Right lobe of liver (tissue), 6 donors: Measurements from ENCODE around the gene RNPEP. TPM values are rescaled to one million over a fixed set of nuclear protein-coding genes. Genes with fewer than 3 reads are reported as not detected.

Experiments
- ATAC-seq, 4 donors: fragments of 200-7000 bp; cut with Tn5 transposase; one replicate each; pipeline ENCODE4 v1.9.1; 2020; ENCODE audit warnings: mild to moderate bottlenecking in 4 of 4, moderate library complexity in 4 of 4
- DNase-seq, 3 donors: peaks; one replicate each; pipeline ENCODE4 v3.0.0-alpha.2; 2020
- H3K27ac ChIP-seq, 3 donors: fragments of 200-600 bp; one replicate each; pipeline ENCODE4 v1.8.0; 2022
- H3K27me3 ChIP-seq, 2 donors: fragments of 200-600 bp; one replicate each; pipeline ENCODE4 v1.8.0; 2022
- H3K36me3 ChIP-seq, 4 donors: fragments of 200-600 bp; sonication (generic) in 1 of 4; one replicate each; pipeline versions ENCODE4 v1.5.1 to v1.8.0; 2017 to 2022; ENCODE audit warnings: control low read depth in 1 of 4
- H3K4me1 ChIP-seq, 4 donors: fragments of 200-600 bp; sonication (generic) in 1 of 4; one replicate each; pipeline versions ENCODE4 v1.5.1 to v1.8.0; 2017 to 2022; ENCODE audit warnings: control low read depth in 1 of 4
- H3K4me3 ChIP-seq, 3 donors: fragments of 200-600 bp; one replicate each; pipeline ENCODE4 v1.8.0; 2022
- H3K9me3 ChIP-seq, 4 donors: fragments of 200-600 bp; sonication (generic) in 1 of 4; one replicate each; pipeline versions ENCODE4 v1.5.1 to v1.8.0; 2017 to 2022; ENCODE audit warnings: control low read depth in 1 of 4
- POLR2A ChIP-seq: fragments of 450-650 bp; IDR thresholded peaks from one replicate; pipeline ENCODE4 v1.6.1; 2017; ENCODE audit warnings: antibody characterized with exemption, mild to moderate bottlenecking
- WGBS: methylation state at CpG from one replicate; pipeline ENCODE4 v1.1.6; 2018; ENCODE audit warnings: low coverage, low lambda C conversion rate; ENCODE audit not compliant: insufficient coverage; ENCODE audit errors: missing lambda C conversion rate; 5-methylcytosine and 5-hydroxymethylcytosine counted together
- intact Hi-C, 2 donors: fragments of 100-400 bp; cut with DNase I; formaldehyde crosslinking; loops; one replicate each; pipeline versions ENCODE4 v1.11.2 to v1.14.1; 2022
- total RNA-seq, 6 experiments: library from RNA; depleted of rRNA in 2 of 6; stranded (reverse); fragments of >200 nt in 2 of 6; fragmentation: NEBNext Ultra II Directional in 3 of 6; extraction: Animal tissue kit (Norgen Biotek cat#: 25700) in 3 of 6; gene quantifications; one replicate each; pipeline versions ENCODE4 v1.1.0 to v1.2.4, GENCODE V29; 2016 to 2023
- TF ChIP-seq, protein P1 (sequence below), 4 donors: fragments of 200-600 bp in 3 of 4; fragments of 450-650 bp in 1 of 4; IDR thresholded peaks; one replicate each; pipeline versions ENCODE4 v1.5.1 to v1.8.0; 2016 to 2022; ENCODE audit warnings: antibody characterized with exemption in 4 of 4, mild to moderate bottlenecking in 2 of 4
- donor health status: DM: no; HTN: yes; CAD: no.
- donor health status: DM: no; HTN: no; CAD: no.
- donor health status: DM: no; HTN: no; CAD: no.
- donor health status: DM: no; HTN: yes; CAD: no.
- donor health status: DM: no; HTN: yes; CAD: no.

The RNPEP gene
- total RNA-seq, 6 experiments from 2014 or later: 28.9 to 51.5 (median 41.3) TPM

DNA sequence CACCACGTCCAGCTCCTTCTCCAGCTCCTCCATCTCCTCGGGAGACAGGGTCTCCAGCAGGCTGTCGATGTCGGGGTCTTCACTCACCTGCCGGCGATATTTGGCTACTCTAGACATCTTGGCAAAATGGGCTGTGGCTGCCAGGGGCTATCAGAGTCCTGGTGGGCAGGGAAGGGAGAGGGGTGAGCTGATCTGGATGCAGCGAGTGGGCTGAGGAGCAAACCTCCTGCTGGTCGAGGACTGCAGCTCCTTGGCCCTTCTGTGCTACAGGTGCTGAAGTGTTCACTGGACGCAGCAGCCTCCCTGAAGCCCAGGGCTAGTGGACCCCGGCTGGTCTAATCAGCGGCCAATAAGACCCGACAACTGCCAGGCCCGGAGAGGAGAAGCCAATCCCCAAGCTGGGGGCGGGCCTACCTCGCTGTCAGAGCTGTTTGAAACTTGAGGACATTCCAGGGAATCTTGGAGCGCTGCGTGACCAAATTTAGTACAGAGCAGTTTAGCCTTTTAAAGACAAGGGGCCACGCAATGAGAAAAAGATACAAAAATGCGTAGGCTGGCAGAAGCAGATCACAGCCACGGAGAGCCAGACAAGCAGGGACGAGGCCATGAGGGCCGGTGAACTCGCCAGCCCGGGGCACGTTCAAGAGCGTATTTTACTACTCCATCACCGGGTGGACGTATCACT is 36.1 kb upstream of the RNPEP start, which contains the start of gene LMOD1:
Gene LMOD1 (minus strand): TSS at position 325 of the 685 bp plus-strand sequence. CDS start 208 bp downstream, at position 117.
- Histone ChIP-seq H3K4me3 (peak within 1 kb of the TSS; percentile 7 to 39 (median 31)), H3K36me3 (no peaks in the 10 kb centered on the region), H3K27ac (peak within 1 kb of the TSS; percentile 8 to 60 (median 26)), H3K27me3 (no peaks in the 10 kb centered on the region), H3K4me1 (no peaks in the 10 kb centered on the region), H3K9me3 (no peaks in the 10 kb centered on the region)
- intact Hi-C loops: no loop called here
- peak; percentile 27 for TF ChIP-seq POLR2A
- TF ChIP-seq, protein P1, sequence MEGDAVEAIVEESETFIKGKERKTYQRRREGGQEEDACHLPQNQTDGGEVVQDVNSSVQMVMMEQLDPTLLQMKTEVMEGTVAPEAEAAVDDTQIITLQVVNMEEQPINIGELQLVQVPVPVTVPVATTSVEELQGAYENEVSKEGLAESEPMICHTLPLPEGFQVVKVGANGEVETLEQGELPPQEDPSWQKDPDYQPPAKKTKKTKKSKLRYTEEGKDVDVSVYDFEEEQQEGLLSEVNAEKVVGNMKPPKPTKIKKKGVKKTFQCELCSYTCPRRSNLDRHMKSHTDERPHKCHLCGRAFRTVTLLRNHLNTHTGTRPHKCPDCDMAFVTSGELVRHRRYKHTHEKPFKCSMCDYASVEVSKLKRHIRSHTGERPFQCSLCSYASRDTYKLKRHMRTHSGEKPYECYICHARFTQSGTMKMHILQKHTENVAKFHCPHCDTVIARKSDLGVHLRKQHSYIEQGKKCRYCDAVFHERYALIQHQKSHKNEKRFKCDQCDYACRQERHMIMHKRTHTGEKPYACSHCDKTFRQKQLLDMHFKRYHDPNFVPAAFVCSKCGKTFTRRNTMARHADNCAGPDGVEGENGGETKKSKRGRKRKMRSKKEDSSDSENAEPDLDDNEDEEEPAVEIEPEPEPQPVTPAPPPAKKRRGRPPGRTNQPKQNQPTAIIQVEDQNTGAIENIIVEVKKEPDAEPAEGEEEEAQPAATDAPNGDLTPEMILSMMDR (IDR thresholded peaks at IDR 0.05): no peak
- DNase-seq (peak; percentile 48 to 65 (median 58)), ATAC-seq (peak; percentile 79 to 86 (median 80))
- 7% methylated on average over 18 of the region's 28 CpGs for WGBS

DNA sequence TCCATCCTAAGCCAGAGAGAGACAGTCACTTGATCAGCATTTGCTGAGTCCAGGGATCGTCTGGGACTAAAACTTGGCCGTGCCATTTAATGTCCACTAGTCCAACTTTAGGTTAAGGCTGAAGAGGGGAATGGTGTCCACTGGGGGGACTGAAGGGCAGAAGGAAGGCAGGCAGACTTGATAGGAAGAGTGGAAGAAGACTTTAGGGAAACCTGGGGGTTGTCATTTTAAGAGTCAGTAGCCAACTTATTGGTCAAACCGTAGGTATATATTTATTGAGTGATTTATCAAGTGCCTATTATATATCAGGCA is 34.8 kb upstream of the RNPEP start:
- TF ChIP-seq, protein P1 (IDR thresholded peaks at IDR 0.05): no peak
- TF ChIP-seq POLR2A: no peak
- DNase-seq: no peak
- Histone ChIP-seq H3K36me3 (no peaks in the 10 kb centered on the region), H3K27me3 (no peaks in the 10 kb centered on the region), H3K4me3 (no peak overlapping the region), H3K27ac (no peak overlapping the region), H3K9me3 (no peaks in the 10 kb centered on the region), H3K4me1 (no peaks in the 10 kb centered on the region)
- WGBS: 26% methylated on average over 3 of the region's 3 CpGs
- ATAC-seq: no peak
- intact Hi-C loops: no loop called here

DNA sequence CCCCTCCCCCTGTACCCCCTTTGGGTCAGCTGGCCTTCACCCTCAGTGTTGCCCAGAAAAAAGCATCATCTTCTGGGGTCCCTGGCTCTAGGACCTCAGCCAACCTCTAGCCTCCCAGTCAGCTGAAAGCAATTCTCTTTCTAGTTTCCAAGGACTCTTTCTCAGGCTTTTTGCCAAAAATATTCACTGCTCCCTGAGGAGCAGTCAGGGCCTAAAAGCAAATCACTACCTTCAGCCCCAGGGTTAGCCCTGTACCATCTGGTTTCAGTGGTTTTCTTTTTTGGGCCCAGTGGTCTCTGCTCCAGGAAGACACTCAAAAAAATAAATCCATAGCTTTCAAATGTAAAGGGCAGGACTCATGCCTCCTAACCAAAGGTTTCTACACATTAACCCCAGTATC is 33.0 kb upstream of the RNPEP start:
- H3K9me3 ChIP-seq: no peaks in the 10 kb centered on the region
- no peak overlapping the region for H3K27ac ChIP-seq
- no peak overlapping the region for H3K4me3 ChIP-seq
- TF ChIP-seq POLR2A: no peak
- TF ChIP-seq, protein P1 (IDR thresholded peaks at IDR 0.05): no peak
- no peak for ATAC-seq
- intact Hi-C loops: no loop called here
- no peaks in the 10 kb centered on the region for H3K27me3 ChIP-seq
- no peak for DNase-seq
- no peaks in the 10 kb centered on the region for H3K36me3 ChIP-seq
- H3K4me1 ChIP-seq: no peaks in the 10 kb centered on the region

DNA sequence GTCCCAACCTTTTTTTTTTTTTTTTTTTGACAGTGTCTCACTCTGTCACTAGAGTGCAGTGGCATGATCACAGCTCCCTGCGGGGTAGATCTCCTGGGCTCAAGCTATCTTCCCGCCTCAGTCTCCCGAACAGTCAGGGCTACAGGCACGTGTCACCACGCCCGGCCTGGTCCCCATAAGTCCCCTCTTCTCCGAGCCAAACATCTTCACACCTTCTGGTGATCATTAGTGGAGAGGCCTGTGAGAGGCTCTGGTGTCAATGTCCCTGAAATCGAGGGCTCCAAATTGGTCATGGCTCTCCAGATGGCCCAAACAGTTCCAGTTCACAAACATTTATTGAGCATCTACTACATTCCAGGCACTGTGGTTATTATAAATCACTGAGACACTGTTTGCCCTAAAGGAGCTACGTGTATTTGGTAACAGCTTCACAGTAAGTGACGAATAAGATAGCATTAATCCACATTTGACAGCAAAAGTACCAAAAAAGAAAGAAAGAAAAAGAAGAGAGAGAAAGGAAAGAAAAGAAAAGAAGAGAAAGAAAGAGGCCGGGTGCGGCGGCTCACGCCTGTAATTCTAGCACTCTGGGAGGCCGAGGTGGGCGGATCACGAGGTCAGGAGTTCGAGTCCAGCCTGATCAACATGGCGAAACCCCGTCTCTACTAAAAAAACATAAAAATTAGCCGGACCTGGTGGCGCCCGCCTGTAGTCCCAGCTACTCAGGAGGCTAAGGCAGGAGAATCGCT is 28.0 kb upstream of the RNPEP start:
- Histone ChIP-seq H3K36me3 (peaks cover 0 to 26% (median 12%) of the 10 kb centered on the region in 4 donors), H3K4me1 (peaks cover 0 to 11% (median 0%) of the 10 kb centered on the region in 4 donors), H3K9me3 (no peaks in the 10 kb centered on the region), H3K27ac (peak overlapping the region; percentile 68 to 78 (median 72)), H3K4me3 (peak overlapping the region; percentile 76 to 95 (median 91)), H3K27me3 (no peaks in the 10 kb centered on the region)
- 43% methylated on average over 18 of the region's 24 CpGs for WGBS
- TF ChIP-seq POLR2A: no peak
- TF ChIP-seq, protein P1 (IDR thresholded peaks at IDR 0.05): no peak
- intact Hi-C loops: no loop called here
- no peak for DNase-seq
- ATAC-seq: no peak
